ENCODE results near the gene SERPINB7.
"Not testable (repeated sequence)": the region's sequence is repeated elsewhere in the genome, so short reads cannot be mapped to it uniquely, and the experiment has no call there.

SERPINB7 gene

GRCh38 chr18:63775166-63775730, at the start of gene SERPINB7:
Gene SERPINB7, plus strand, starts transcription at chr18:63775418. Its CDS starts 6,955 bp downstream, at chr18:63782373.
- TF ChIP-seq POLR2A (IDR thresholded peaks at IDR 0.05; ENCODE audit: low read depth, low read length), result no peak

GRCh38 chr18:63725682-63726480, 49.3 kb upstream of the SERPINB7 start:
- DNase-seq (ENCODE audit: insufficient read length, low spot score) (no peak), FAIRE-seq (no peak)
- no peak for TF ChIP-seq POLR2A (IDR thresholded peaks at IDR 0.05; ENCODE audit: low read depth, low read length)

More at GRCh38 chr18:63775166-63775730, at the start of gene SERPINB7:
- FAIRE-seq, result peak; percentile 89
- peak; percentile 13 for DNase-seq (ENCODE audit: insufficient read length, low spot score)

- no peak for TF ChIP-seq POLR2A (IDR thresholded peaks at IDR 0.05; ENCODE audit: low read depth, low read length)
- DNase-seq (ENCODE audit: insufficient read length, low spot score), result no peak
- no peak for FAIRE-seq
These were observed 44.4 kb upstream of the SERPINB7 start for GRCh38 chr18:63730773-63731172.

- FAIRE-seq (no peak), DNase-seq (ENCODE audit: insufficient read length, low spot score) (no peak)
- no peak for TF ChIP-seq POLR2A (IDR thresholded peaks at IDR 0.05; ENCODE audit: low read depth, low read length)
These were observed 44.0 kb upstream of the SERPINB7 start for GRCh38 chr18:63731215-63731614.

- peak; percentile 7 for DNase-seq (ENCODE audit: insufficient read length, low spot score)
- TF ChIP-seq POLR2A (IDR thresholded peaks at IDR 0.05; ENCODE audit: low read depth, low read length), result no peak
- no peak for FAIRE-seq
These were observed 38.3 kb upstream of the SERPINB7 start for GRCh38 chr18:63736876-63737275.

- TF ChIP-seq POLR2A (IDR thresholded peaks at IDR 0.05; ENCODE audit: low read depth, low read length), result no peak
- no peak for FAIRE-seq
- DNase-seq (ENCODE audit: insufficient read length, low spot score), result no peak
These were observed 33.4 kb upstream of the SERPINB7 start for GRCh38 chr18:63741769-63742168.

- no peak for TF ChIP-seq POLR2A (IDR thresholded peaks at IDR 0.05; ENCODE audit: low read depth, low read length)
- no peak for FAIRE-seq
These were observed 28.2 kb upstream of the SERPINB7 start for GRCh38 chr18:63747006-63747405.

GRCh38 chr18:63749489-63749888, 25.7 kb upstream of the SERPINB7 start:
- FAIRE-seq (no peak), DNase-seq (ENCODE audit: insufficient read length, low spot score) (no peak)
- no peak for TF ChIP-seq POLR2A (IDR thresholded peaks at IDR 0.05; ENCODE audit: low read depth, low read length)

More at GRCh38 chr18:63747006-63747405, 28.2 kb upstream of the SERPINB7 start:
- no peak for DNase-seq (ENCODE audit: insufficient read length, low spot score)

GRCh38 chr18:63752636-63753035, 22.6 kb upstream of the SERPINB7 start:
- FAIRE-seq (no peak), DNase-seq (ENCODE audit: insufficient read length, low spot score) (no peak)
- TF ChIP-seq POLR2A (IDR thresholded peaks at IDR 0.05; ENCODE audit: low read depth, low read length), result no peak

- no peak for TF ChIP-seq POLR2A (IDR thresholded peaks at IDR 0.05; ENCODE audit: low read depth, low read length)
- FAIRE-seq (no peak), DNase-seq (ENCODE audit: insufficient read length, low spot score) (no peak)
These were observed 21.5 kb upstream of the SERPINB7 start for GRCh38 chr18:63753676-63754075.

- FAIRE-seq (no peak), DNase-seq (ENCODE audit: insufficient read length, low spot score) (no peak)
- no peak for TF ChIP-seq POLR2A (IDR thresholded peaks at IDR 0.05; ENCODE audit: low read depth, low read length)
These were observed 17.7 kb upstream of the SERPINB7 start for GRCh38 chr18:63757541-63757940.

- FAIRE-seq, result no peak
- DNase-seq (ENCODE audit: insufficient read length, low spot score), result no peak
- no peak for TF ChIP-seq POLR2A (IDR thresholded peaks at IDR 0.05; ENCODE audit: low read depth, low read length)
These were observed 16.5 kb upstream of the SERPINB7 start for GRCh38 chr18:63758615-63759240.

- FAIRE-seq; DNase-seq (ENCODE audit: insufficient read length, low spot score): not testable (repeated sequence)
These were observed 15.4 kb upstream of the SERPINB7 start for GRCh38 chr18:63759786-63760185.

- DNase-seq (ENCODE audit: insufficient read length, low spot score) (no peak), FAIRE-seq (no peak)
- no peak for TF ChIP-seq POLR2A (IDR thresholded peaks at IDR 0.05; ENCODE audit: low read depth, low read length)
These were observed 12.7 kb upstream of the SERPINB7 start for GRCh38 chr18:63762518-63762917.
